ENCODE results near the gene HMCN2.

- TF ChIP-seq CTCF (IDR thresholded peaks at IDR 0.05; ENCODE audit: poor library complexity) = no peak
- TF ChIP-seq EZH2 (IDR thresholded peaks at IDR 0.05; ENCODE audit: borderline replicate concordance) = no peak
- no peak for TF ChIP-seq EZH2phosphoT487 (IDR thresholded peaks at IDR 0.05; ENCODE audit: low read depth, severe bottlenecking, unreplicated experiment)
Measured at GRCh38 chr9:130234340-130235260, 31.0 kb upstream of the HMCN2 start.

Measured in hepatocyte (in vitro differentiated cells).